Ureter (tissue), 1 donor: ENCODE results near the gene LAMB2. TPM values are rescaled to one million over a fixed set of nuclear protein-coding genes. Genes with fewer than 3 reads are reported as not detected.

ENCODE experiments used
- DNase-seq: peaks from one replicate; pipeline ENCODE4 v3.0.0-alpha.2; 2020; ENCODE audit warnings: low spot score
- total RNA-seq: library from RNA; stranded (reverse); gene quantifications from one replicate; pipeline ENCODE4 v1.2.4, GENCODE V29; 2023
- donor health status: DM: yes; HTN: yes; CAD: no.

The LAMB2 gene
- total RNA-seq, 1 donor from 2014 or later, result 311 TPM

DNA sequence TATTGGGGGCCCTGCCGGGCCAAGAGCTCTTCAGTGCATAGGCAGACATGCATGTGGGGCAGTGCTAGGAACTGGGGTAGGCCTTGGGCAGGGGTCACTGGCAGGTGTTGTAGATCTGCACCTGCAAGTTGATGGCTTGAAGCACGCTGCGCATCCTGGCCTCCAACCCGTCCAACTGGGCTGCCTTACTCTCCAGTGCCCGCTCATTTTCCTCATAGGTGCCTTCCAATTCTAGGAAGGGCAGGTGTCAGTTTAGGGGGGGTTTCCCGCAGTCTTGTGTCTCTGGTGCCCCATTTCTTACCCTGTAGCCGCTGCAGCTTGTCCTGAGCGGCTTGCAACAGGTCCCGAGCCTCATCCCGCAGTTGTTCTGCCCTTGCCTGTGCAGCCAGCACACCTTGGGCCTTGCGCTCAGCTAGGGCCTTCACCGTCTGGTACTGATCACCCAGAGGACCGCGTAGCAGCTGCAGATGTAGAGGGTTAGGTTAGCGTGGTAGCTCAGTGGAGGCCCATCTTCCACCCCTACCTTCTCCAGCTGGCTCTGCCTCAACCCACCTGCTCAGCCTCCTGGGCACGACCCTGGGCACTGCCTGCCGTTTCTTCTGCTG lies 11.6 kb downstream of the LAMB2 start:
- DNase-seq, result no peak

DNA sequence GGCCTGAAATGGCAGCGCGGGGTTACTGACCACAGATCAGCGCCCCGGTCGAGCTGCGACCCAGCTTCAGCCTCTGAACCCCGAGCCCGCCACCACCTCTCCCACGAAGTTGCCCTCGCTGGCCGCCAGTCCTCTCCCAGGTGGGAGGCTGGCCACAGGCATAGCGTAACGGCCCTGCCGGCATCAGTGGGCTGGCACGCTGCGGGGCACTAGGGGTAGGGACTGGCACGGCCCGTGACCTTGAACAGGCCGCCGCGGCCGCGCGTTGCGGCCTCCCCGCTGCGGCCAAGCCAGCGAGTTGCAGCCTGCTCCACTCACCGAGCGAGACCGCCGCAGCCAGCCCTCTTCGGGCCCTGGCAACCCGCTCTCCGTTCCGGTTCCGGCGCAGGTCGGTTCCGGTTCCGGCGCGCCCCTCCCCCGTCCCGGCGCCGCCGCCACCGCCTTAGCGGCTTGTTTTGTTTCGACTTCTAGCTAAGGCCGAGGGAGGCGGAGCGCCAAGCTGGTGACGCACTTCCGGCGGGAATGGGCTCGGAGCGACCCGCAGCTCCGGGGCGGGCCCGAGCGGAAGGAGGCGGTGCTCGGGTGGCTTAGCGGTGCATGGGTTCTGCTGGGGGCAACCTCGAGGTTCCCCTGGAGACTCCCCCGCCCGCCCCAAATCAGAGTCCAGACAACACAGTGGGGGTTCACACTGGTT lies 12.3 kb downstream of the LAMB2 start, which contains the start of gene USP19:
Gene USP19, minus strand, starts transcription at position 386 of the 694 bp plus-strand sequence. CDS start 1,678 bp downstream, outside the sequence.
- DNase-seq, result peak; percentile 94

DNA sequence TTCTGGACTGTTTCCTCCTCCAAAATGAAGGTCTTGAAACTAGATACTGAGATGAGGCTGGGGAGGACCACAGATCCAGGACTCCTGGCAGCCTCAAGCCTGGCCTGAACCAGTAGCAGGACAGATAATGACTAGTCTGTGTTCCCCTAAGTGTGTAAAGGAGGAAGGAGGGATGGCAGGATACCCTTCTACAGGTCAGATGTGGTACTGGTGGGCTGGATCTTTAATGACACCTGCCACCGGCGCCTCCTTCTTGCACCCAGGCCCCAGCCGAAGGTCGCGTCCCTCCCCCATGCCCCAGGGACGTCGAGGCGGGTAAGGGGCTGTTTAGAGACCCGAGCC lies 12.8 kb downstream of the LAMB2 start:
- DNase-seq, result no peak

DNA sequence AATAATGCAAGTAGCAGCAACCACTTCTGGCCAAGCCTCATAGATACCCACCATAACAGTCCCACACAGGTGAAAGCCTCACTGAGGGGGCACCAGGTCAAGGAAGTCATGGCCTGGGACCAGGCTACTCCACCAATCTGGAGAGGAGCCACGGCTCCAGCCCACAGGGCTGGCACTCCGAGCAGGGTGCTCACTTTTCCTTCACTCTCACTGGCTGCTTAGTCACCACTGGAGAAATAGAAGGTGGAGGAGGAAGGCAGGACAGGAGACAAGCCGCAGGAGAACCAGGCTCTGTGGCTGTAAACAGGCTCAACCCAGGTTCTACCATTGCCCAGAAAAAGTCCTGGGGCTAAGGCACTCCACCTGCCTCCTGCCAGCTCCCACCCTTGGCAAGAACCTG lies 13.4 kb downstream of the LAMB2 start:
- DNase-seq, result no peak

DNA sequence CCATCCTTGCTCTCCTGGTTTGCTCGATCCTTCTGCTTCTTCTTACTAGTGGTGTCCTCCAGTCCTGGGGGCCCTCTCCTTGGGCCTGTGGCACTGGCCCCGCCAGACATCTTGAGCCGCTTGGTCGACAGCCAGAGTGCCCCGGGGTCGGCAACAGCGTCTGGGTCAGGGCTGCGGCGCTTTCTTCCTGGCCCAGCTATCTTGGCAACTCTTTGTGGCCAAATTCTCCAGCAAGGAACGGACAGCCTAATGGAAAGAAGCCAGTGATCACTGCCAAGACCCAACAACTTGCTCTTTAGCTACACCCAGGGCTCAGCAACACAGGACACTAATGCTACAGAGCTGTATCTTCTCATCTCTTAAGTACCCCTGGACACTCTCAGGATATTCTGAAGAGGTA lies 13.8 kb downstream of the LAMB2 start:
- no peak for DNase-seq

DNA sequence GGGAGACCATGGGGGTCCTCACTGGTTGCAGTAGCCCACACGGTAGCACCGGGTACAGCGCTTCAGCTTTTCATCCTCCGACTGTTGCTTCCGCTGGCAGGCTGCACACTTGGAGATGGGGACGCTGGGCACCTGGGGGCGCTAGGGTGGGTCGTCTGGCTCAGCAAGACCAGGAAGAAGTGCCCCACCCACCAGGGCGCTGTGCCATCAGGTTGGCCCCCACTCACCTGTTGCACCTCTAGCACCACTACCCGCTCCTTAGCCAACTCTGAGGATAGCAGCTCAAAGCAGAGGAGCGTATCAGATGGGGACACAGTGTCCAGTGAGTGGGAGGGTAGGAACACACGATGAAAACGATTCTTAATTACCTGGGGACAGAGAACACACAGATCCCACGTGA lies 20.6 kb downstream of the LAMB2 start:
- no peak for DNase-seq

DNA sequence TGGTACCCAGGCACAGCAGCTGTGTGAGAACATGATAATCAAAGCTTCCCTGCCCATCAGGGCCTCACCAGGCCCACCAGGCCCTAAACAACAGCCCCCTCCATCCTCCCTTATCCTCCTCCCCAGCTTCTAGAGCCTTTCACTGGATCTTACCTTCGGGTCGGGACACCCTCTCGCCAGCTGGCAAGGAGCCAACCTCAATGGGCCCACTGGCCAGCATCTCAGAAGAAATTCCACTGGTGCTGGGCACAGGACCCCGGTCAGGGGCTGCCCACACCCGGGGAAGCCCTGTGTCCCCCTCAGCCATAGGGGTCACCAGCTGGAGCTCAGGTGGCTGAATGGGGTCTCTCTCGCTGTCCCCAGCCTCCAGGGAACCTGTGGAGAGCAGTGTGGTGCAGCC lies 21.5 kb downstream of the LAMB2 start:
- no peak for DNase-seq

DNA sequence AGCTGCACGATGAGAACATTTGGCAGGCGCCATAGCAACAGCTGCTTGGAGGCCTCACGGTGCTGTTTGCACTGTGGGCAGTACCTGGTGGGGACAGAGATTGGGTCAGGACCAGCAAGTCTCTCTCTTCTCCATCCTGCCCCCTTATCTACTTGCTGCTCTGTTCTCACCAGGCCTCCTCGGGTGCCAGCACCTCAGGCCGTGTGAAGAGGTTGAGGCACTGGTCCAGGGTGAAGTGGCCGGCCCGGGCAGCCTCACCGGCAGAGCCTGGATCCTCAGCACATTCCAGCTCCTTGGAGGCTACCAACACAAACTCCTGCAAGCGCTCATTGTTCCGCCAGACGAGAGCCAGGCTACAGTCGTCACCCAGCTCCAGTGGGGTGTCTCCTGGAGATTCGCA lies 22.1 kb downstream of the LAMB2 start:
- DNase-seq, result no peak

DNA sequence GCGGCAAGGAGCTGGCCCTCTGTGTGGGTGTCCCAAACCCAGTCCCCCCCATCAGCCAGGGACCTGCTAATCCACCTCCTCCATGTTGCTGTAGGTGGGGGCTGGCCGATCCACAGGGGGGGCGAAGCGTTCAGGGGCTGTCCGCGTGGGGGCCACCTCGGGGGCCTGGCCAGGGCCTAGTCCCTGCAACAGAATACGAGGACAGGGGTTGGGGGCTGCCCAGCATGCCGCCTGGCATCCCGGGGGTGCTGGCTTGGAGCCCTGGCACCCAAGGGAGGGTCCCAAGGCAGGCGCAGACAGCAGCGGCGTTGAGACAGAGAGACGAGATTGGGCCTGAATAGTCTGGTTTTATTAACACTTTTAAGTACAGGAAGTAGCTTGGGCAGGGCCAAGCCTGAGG lies 24.5 kb downstream of the LAMB2 start:
- DNase-seq, result no peak

DNA sequence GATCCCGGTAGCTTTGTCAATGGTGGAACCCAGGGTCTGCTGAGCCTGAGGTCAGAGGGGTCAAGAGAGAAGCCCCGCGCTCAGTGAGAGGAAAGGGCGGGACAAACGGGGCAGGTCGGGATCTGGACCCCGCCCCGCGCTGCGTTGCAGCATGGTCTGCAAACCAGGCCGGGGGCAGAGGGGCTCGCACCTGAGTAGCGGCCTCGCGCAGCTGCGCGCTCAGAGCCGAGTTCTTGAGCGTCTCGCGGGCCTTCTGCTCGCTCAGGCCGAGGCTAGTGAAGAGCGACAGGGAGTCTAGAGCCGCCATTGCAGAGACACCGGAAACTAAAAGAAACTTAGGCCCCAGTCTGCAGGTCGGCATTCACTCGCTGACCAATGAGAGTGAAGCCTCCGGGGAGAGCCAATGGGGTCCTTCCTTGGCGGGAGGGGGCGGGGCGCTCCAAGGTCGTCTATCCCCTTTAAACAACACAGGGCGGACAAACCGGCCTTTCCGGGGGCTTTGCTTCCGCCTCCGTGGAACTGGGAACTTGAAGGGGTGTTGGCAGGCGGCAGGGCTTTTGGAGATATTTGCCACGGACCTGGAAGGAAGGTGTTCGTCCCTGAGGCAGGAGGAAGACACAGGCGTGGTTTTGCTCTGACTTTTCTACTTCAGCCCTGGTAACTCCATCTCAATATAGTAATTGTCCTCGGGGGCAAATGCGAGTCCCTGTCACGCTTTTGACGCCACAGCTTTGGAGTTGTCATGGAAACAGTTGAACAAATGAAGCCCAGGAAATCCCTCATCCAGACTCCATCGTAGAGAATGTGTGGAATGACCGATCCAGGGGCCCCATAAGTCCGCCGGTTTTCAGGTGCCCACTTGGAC lies 28.2 kb downstream of the LAMB2 start, which contains the start of gene QARS1:
Gene QARS1, minus strand, starts transcription at position 331 of the 865 bp plus-strand sequence. Its CDS starts 24 bp downstream, at position 307.
- peak; percentile 97 for DNase-seq

DNA sequence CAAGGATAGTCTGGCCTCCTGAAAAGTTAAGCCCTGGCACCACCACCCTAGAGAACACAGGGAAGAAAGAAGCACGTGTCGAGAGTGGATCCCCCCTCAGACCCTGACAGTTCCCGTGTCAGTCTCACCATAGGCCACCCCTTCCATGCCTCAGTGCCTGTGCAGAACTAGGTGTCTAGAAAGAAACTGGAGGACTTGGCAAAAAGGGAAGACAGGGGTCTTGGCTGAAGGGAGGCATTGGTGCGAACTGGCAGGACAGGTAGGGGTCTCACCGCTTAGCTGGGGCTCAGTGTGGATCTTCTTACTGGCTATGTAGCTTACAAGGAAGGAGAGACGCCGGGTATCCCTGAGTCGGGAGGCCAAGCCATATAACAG lies 28.8 kb downstream of the LAMB2 start:
- DNase-seq, result no peak

DNA sequence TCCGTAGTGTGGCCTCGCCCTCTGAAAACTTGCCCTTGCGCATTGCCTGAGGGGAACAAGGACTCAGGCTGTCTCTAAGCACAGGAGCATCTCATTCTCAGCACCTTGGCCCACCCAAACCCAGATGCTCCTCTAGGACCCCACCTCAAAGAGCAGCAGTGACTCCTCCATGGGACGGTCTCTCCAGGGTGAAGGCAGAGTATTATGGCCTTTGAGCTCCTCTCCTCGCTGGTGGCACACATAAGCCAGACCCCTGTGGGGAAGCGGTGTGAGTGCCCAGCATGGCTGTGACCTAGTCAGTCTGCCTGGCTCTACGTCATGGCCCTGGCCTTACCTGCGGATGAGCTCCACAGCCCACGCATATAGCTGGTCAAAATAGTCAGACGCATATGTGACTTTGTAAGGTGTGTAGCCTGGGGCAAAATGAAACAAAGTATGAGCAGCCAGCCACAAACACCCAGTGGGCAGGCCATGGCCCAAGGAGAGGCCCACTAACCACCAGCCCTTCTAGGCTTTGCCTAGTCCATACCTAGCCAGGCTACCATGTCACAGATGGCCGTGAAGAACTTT lies 32.7 kb downstream of the LAMB2 start:
- DNase-seq, result no peak

DNA sequence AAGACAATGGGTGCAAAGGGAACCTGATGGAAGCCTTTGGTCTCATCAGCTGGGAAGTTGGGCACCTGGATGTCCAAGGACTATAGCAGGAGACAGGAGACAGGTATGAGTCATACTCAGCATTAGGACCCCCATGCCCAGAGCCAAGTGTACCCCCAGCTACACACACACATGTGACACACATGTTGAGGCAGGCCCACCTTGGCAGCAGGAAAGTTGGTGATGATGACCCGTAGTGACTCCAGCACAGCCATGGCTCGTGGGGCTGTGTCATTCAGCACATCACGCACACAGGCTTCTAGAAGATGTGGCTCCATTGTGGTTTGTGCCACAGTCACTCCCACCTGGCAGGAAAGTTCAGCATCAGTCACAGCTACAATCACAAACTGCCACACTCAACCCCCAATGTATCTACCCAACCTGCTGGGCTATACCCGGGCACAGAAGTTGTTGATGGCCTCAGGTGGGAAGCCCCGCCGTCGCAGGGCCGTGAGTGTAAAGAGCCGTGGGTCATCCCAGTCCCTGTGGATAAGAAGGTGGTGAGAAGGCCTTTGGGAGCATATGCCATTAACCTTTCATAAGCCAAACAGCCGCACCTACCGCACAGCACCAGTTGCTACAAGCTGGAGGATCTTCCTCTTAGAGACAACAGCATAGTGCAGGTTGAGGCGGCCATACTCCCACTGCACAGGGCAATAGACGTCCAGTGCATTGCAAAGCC lies 33.8 kb downstream of the LAMB2 start:
- no peak for DNase-seq

DNA sequence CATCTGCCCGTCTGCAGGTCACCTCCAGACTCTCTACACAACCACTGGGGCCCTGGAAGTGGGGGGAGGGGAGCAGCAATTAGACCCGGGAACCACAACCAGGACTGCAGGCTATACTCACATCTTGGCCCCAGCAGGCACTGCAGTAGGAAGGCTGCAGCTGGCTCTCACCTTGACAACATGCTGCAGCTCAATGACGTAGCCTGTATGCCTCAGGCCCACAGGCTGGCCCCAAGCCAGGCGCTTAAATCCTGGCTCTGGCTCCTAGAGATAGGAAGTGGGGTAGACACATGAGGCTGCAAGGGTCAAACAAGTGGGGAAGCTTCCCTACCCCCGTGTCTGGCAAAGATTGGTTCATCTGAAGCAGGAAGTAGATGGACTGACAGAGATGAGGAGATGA lies 34.4 kb downstream of the LAMB2 start:
- no peak for DNase-seq

DNA sequence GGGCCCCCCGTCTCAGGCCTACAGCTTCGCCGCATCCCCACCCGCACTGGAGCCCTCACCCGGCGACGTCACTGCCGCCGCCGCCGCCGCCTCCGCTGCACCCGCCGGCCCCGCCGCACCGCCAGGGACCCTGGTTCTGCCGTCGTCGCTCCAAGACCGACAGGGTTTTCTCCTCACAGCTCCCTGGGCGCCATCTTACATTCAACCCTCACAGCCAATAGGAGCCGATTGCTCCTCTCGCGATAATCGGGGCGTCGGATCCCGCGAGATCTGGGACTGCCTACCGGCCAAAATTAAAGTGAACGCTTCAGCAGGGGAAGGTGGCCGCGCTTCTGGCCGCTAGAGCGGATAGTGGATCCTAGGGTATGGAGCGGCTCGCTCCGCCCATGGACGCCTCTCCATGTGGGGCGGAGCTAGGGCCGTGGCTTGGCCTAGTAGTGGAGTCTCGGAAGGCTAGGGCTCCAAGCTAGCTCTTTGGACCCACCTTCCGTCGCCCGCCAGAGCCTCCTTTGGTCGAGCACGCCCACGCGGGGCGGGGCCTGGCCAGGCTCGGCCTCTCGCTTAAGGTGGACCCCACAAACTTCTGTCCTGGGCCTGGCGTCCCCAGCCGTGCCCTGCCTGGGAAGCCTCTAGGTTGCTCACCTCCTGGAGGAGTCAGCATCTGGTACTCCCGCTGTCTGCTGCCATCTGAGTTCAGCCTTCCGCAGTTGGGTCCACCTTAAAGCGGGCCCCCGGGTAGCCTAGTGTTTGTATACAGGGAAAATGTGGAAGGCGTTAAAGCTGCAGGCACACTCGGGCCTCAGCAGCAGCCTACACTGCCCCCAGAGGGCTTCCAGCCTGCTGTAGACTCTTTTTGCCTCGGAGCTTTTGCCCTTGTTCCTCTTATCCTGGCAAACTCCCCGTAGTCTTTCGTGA lies 38.7 kb downstream of the LAMB2 start, which contains the start of gene QRICH1:
Gene QRICH1, minus strand, starts transcription at position 219 of the 915 bp plus-strand sequence. CDS start 17,054 bp downstream, outside the sequence.
- DNase-seq, result peak; percentile 99

DNA sequence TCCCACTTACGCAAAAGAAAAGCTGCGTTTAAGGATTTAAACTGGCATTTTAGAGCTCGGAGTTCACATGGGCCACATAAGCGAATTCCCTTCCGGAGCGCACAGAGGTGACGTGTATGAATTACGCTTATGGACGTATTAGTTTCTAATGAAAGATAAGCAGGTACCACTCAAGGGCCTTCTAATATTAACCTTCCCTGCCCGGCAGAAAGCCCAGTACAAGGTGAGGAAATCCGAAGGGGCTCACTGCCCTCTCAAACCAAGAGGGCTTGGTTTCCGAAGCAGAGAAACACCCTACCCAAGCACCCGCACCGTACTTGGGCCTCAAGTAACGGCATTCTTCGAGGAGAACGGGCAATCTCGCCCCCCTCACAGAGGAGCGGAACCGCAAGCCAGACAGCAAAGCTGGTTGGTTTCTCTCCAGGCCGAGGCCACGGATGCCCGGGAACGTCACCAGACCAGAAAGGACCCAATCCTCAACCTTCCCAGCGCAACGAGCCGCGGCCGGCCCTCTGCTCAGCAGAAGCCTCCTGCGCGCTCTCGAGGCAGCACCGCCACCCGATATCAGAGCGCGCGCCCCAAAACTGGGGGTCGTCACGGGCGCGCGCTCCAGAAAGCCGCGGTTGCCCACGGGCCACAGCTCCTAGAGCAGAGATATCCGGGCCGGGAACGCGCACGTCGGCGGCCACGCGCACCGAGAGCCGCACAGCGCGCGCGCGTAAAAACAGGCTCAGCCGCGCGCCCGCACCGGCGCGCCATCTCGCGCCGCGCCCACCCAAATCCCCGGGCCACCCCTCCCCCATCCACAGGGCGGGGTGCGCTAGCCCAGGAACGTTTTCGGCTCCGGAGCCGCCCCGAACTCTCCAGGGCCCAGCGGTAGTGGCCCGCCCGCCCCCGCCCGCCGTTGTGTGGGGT lies 39.7 kb downstream of the LAMB2 start:
- DNase-seq, result peak; percentile 76

DNA sequence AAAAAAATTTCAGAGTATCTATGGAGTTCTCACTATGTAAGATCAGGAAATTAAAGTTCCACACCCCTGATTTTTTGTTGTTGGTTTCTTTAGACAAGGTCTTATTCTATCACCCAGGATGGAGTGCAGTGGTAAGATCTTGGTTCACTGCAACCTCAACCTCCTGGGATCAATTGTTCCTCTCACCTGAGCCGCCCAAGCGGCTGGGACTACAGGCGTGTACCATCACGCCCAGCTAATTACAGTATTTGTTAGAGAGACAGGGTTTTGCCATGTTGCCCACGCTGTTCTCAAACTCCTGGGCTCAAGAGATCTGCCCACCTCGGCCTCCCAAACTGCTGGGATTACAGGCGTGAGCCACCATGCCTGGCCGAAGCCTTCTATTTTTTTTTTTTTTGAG lies 51.4 kb downstream of the LAMB2 start:
- no peak for DNase-seq

DNA sequence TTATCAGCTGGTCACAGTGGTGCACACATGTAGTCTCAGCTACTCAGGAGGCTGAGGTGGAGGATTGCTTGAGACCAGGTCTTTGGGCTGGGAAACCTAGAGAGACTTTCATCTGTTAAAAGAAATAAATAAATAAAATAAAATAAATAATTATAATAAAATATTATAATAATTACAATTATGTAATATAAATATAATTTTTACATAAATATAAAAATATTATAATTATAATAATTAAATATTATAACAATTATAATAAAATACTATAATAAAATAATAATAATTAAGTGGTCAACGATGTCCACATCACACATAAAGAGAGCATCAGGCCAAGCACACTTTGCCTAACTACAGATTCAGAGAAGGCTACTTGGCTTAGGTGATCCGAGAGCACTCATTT lies 53.6 kb downstream of the LAMB2 start:
- DNase-seq, result no peak

DNA sequence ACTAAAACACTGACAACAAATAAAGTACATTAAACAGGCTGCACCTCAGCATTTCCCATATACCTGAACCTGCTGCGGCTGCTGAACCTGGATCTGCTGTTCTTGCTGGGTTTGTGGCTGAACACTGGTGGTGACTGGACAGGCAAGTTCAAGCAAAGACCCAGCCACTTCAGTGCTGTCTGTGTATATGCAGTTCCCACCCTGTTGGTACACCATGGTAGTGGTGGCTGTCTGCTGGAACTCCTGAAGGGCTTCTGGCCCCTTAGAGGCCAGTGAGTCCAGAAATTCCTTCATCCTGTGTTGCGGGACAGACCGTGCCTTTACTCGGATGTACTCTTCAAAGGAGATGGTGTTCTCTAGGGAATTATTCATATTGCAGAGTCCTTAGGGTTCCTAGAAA lies 56.2 kb downstream of the LAMB2 start:
- no peak for DNase-seq
